Liver (tissue), 9 donors: ENCODE data around the gene ACTC1. TPM values are rescaled to one million over a fixed set of nuclear protein-coding genes. Genes with fewer than 3 reads are reported as not detected.

Experiments used
- DNase-seq: peaks from one replicate; pipeline ENCODE4 v3.0.0-alpha.2; 2017; ENCODE audit warnings: low spot score
- H3K27ac ChIP-seq, 2 donors: one replicate each; pipeline ENCODE4 v1.7.0; 2013; ENCODE audit warnings: inconsistent platforms in 2 of 2, low read length in 2 of 2, control low read depth in 1 of 2, low read depth in 1 of 2, mild to moderate bottlenecking in 1 of 2
- H3K27me3 ChIP-seq, 4 donors: one replicate each; pipeline versions ENCODE4 v1.6.1 to v1.7.0; 2013; ENCODE audit warnings: low read length in 3 of 4, inconsistent platforms in 1 of 4, mild to moderate bottlenecking in 1 of 4, moderate library complexity in 1 of 4; ENCODE audit not compliant: control insufficient read depth in 4 of 4, insufficient read depth in 4 of 4
- H3K36me3 ChIP-seq, 4 donors: one replicate each; pipeline versions ENCODE4 v1.6.1 to v1.7.0; 2013; ENCODE audit warnings: low read length in 3 of 4, mild to moderate bottlenecking in 3 of 4, low read depth in 1 of 4, moderate library complexity in 1 of 4; ENCODE audit not compliant: control insufficient read depth in 4 of 4, insufficient read depth in 3 of 4
- H3K4me1 ChIP-seq, 4 donors: one replicate each; pipeline versions ENCODE4 v1.6.1 to v1.7.0; 2013; ENCODE audit warnings: low read length in 3 of 4, mild to moderate bottlenecking in 3 of 4, moderate library complexity in 1 of 4; ENCODE audit not compliant: control insufficient read depth in 4 of 4, insufficient read depth in 4 of 4
- H3K4me3 ChIP-seq, 3 donors: one replicate each; pipeline versions ENCODE4 v1.6.1 to v1.7.0; 2013; ENCODE audit warnings: low read length in 3 of 3, control low read depth in 1 of 3, low read depth in 1 of 3, mild to moderate bottlenecking in 1 of 3
- H3K9ac ChIP-seq, 2 donors: one replicate each; pipeline ENCODE4 v1.7.0; 2013; ENCODE audit warnings: low read length in 2 of 2, mild to moderate bottlenecking in 2 of 2, moderate library complexity in 2 of 2, control low read depth in 1 of 2, low read depth in 1 of 2
- H3K9me3 ChIP-seq, 4 donors: one replicate each; pipeline versions ENCODE4 v1.6.1 to v1.7.0; 2013; ENCODE audit warnings: low read length in 3 of 4; ENCODE audit not compliant: control insufficient read depth in 4 of 4
- ATF3 ChIP-seq: IDR thresholded peaks from 2 replicates; pipeline ENCODE4 v1.6.1; 2016; ENCODE audit warnings: antibody characterized with exemption
- CTCF ChIP-seq: fragments of 150-350 bp; IDR thresholded peaks from 2 replicates; pipeline ENCODE4 v1.5.1; 2017; ENCODE audit warnings: improper control_type of control experiment, low read depth, low read length; ENCODE audit not compliant: missing input control
- FOXA1 ChIP-seq: IDR thresholded peaks from 2 replicates; pipeline ENCODE4 v1.6.1; 2016; ENCODE audit warnings: antibody characterized with exemption
- FOXA2 ChIP-seq: IDR thresholded peaks from 2 replicates; pipeline ENCODE4 v1.6.1; 2016; ENCODE audit warnings: antibody characterized with exemption
- GABPA ChIP-seq, 2 donors: IDR thresholded peaks in 1 of 2; conservative IDR thresholded peaks in 1 of 2; 2 replicates each; pipeline ENCODE4 v1.6.1; 2016; ENCODE audit warnings: antibody characterized with exemption in 2 of 2, mild to moderate bottlenecking in 1 of 2, moderate library complexity in 1 of 2
- HNF4A ChIP-seq, 2 donors: conservative IDR thresholded peaks; 2 replicates each; pipeline ENCODE4 v1.6.1; 2016; ENCODE audit warnings: antibody characterized with exemption in 2 of 2, mild to moderate bottlenecking in 2 of 2
- HNF4G ChIP-seq: IDR thresholded peaks from 2 replicates; pipeline ENCODE4 v1.6.1; 2016; ENCODE audit warnings: antibody characterized with exemption
- JUND ChIP-seq, 2 donors: IDR thresholded peaks; 2 replicates each; pipeline ENCODE4 v1.6.1; 2016; ENCODE audit warnings: antibody characterized with exemption in 2 of 2
- MAX ChIP-seq: IDR thresholded peaks from 2 replicates; pipeline ENCODE4 v1.6.1; 2016; ENCODE audit warnings: antibody characterized with exemption
- NR2F2 ChIP-seq: IDR thresholded peaks from 2 replicates; pipeline ENCODE4 v1.6.1; 2016; ENCODE audit warnings: antibody characterized with exemption
- RAD21 ChIP-seq, 2 donors: IDR thresholded peaks; 2 replicates each; pipeline ENCODE4 v1.6.1; 2016; ENCODE audit warnings: antibody characterized with exemption in 2 of 2, mild to moderate bottlenecking in 2 of 2
- RXRA ChIP-seq, 2 donors: IDR thresholded peaks; 2 replicates each; pipeline ENCODE4 v1.6.1; 2017 to 2018; ENCODE audit warnings: antibody characterized with exemption in 2 of 2, mild to moderate bottlenecking in 1 of 2
- SP1 ChIP-seq: IDR thresholded peaks from 2 replicates; pipeline ENCODE4 v1.6.1; 2018; ENCODE audit warnings: antibody characterized with exemption, mild to moderate bottlenecking
- TAF1 ChIP-seq: conservative IDR thresholded peaks from 2 replicates; pipeline ENCODE4 v1.6.1; 2016; ENCODE audit warnings: antibody characterized with exemption, mild to moderate bottlenecking
- YY1 ChIP-seq: IDR thresholded peaks from 2 replicates; pipeline ENCODE4 v1.6.1; 2016; ENCODE audit warnings: antibody characterized with exemption, mild to moderate bottlenecking
- ZBTB33 ChIP-seq: IDR thresholded peaks from 2 replicates; pipeline ENCODE4 v1.6.1; 2016; ENCODE audit warnings: antibody characterized with exemption
- WGBS: extraction: QIAGEN DNeasy Blood & Tissue Kit; methylation state at CpG from one replicate; pipeline ENCODE4 v1.1.7; 2013; 5-methylcytosine and 5-hydroxymethylcytosine counted together
- polyA plus RNA-seq, 2 donors: library from polyadenylated mRNA; stranded (reverse) in 1 of 2; unstranded in 1 of 2; fragments of 200-250 nt in 1 of 2; fragments of >200 nt in 1 of 2; fragmentation: Nextera tagmentation in 1 of 2; extraction: Ambion mirVana in 1 of 2; gene quantifications; one replicate each; pipeline versions ENCODE4 v1.2.1 to v1.2.3, GENCODE V29; 2013 to 2015
- total RNA-seq, 2 donors: library from RNA; depleted of rRNA; stranded (reverse); fragments of >200 nt; gene quantifications; one replicate each; pipeline ENCODE4 v1.2.3, GENCODE V29; 2014
- donor health status: healthy.
- donor health status: healthy.
- donor health status: healthy.
- donor health status: healthy.
- donor health status: healthy.

ACTC1 gene
- total and polyA plus RNA-seq, 4 donors: 0.08 to 0.89 TPM; not detected in 2

GRCh38 chr15:34765741-34766140, 29.6 kb downstream of the ACTC1 start:
- no peaks in the 10 kb centered on the region for H3K4me1 ChIP-seq
- no peak overlapping the region for H3K4me3 ChIP-seq
- DNase-seq: no peak
- H3K27ac ChIP-seq: no peak overlapping the region
- H3K9ac ChIP-seq: no peak overlapping the region
- no peaks in the 10 kb centered on the region for H3K36me3 ChIP-seq
- WGBS: 75% methylated on average over 5 of the region's 5 CpGs
- H3K27me3 ChIP-seq: no peaks in the 10 kb centered on the region
- TF ChIP-seq GABPA (IDR thresholded peaks at IDR 0.05 in 1 of 2, conservative IDR thresholded peaks at IDR 0.05 in 1 of 2) (no peak), FOXA1 (no peak), SP1 (no peak), CTCF (no peak), RAD21 (IDR thresholded peaks at IDR 0.05) (no peak), ZBTB33 (no peak), ATF3 (no peak), HNF4A (conservative IDR thresholded peaks at IDR 0.05) (no peak), HNF4G (no peak), JUND (IDR thresholded peaks at IDR 0.05) (no peak), MAX (no peak), YY1 (no peak), RXRA (IDR thresholded peaks at IDR 0.05) (no peak), TAF1 (no peak), NR2F2 (no peak), FOXA2 (no peak)
- H3K9me3 ChIP-seq: no peaks in the 10 kb centered on the region

DNA sequence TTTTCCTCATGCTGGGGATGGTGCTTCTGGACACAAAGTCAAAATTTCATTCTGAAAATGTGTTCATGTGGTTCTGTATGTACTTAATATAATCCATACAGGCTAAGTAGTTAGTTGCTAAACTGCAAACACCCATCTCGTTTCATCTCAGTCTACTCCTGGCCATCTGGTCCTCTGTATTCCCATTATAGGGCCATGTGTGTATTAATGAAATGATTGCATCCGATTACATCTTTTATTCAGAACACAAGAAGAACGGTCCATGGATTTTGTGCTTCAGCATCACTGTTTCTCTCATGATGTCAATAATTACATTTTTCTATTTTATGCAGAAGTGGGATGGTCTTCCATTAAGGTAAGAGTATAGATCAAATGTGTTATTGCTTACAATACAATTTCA, 34.4 kb downstream of the ACTC1 start:
- no peak for DNase-seq
- Histone ChIP-seq H3K27me3 (peaks cover 0 to 11% (median 2%) of the 10 kb centered on the region in 4 donors), H3K4me1 (no peaks in the 10 kb centered on the region), H3K9me3 (no peaks in the 10 kb centered on the region), H3K36me3 (no peaks in the 10 kb centered on the region), H3K9ac (no peak overlapping the region), H3K4me3 (no peak overlapping the region), H3K27ac (no peak overlapping the region)
- WGBS: 51% methylated on average over 3 of the region's 3 CpGs
- TF ChIP-seq SP1 (no peak), HNF4A (conservative IDR thresholded peaks at IDR 0.05) (no peak), TAF1 (no peak), ATF3 (no peak), RAD21 (IDR thresholded peaks at IDR 0.05) (no peak), JUND (IDR thresholded peaks at IDR 0.05) (no peak), ZBTB33 (no peak), MAX (no peak), FOXA1 (no peak), YY1 (no peak), FOXA2 (no peak), NR2F2 (no peak)
